Measurements from ENCODE around the gene EFCAB7.
"Not testable (repeated sequence)": the region's sequence is repeated elsewhere in the genome, so short reads cannot be mapped to it uniquely, and the experiment has no call there.

DNA sequence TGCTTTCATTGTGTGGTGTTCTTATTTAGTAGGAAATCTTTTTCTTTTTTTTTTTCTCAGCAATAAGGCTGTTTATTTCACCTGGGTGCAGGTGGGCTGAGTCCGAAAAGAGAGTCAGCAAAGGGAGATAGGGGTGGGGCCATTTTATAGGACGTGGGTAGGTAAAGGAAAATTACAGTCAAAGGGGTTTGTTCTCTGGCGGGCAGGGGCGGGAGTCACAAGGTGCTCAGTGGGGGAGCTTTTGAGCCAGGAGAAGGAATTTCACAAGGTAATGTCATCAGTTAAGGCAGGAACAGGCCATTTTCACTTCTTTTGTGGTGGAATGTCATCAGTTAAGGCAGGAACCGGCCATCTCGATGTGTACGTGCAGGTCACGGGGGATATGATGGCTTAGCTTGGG lies 49.4 kb downstream of the EFCAB7 start:
- not testable (repeated sequence) for TF ChIP-seq YY1 (IDR thresholded peaks at IDR 0.05; ENCODE audit: insufficient read depth, insufficient read length); ZNF274 (IDR thresholded peaks at IDR 0.05; ENCODE audit: low read depth, low read length)

Measured in NT2/D1 (cell line).